Measurements from ENCODE around the gene MGAT4D. TPM values are rescaled to one million over a fixed set of nuclear protein-coding genes. Genes with fewer than 3 reads are reported as not detected.
"Not testable (repeated sequence)": the region's sequence is repeated elsewhere in the genome, so short reads cannot be mapped to it uniquely, and the experiment has no call there.

Gene MGAT4D
- total and polyA plus RNA-seq, 2 experiments from 2014 or later: not detected

- peaks cover 4% of the 10 kb centered on the region; the same call in 1 of the 2 replicates for H3F3A ChIP-seq (ENCODE audit: insufficient read depth)
- no peaks in the 10 kb centered on the region for H3K4me1 ChIP-seq (ENCODE audit: insufficient read depth)
- no peaks in the 10 kb centered on the region for H3K27me3 ChIP-seq (replicated peaks; ENCODE audit: insufficient read depth)
- peaks cover 28% of the 10 kb centered on the region for H3K79me2 ChIP-seq (ENCODE audit: insufficient read depth)
- peak overlapping the region; percentile 80 for H3K4me3 ChIP-seq
- H3K9ac ChIP-seq: peak overlapping the region; percentile 58
- H3K9me2 ChIP-seq (ENCODE audit: insufficient read depth): no peaks in the 10 kb centered on the region
- TF ChIP-seq EZH2phosphoT487 (IDR thresholded peaks at IDR 0.05; ENCODE audit: insufficient read depth, low read depth): no peak
- TF ChIP-seq EZH2 (IDR thresholded peaks at IDR 0.05; ENCODE audit: insufficient read depth, poor library complexity, severe bottlenecking): no peak
- H3K27ac ChIP-seq: peak overlapping the region; percentile 23
- H3K9me3 ChIP-seq (ENCODE audit: low read depth): no peaks in the 10 kb centered on the region
- H4K20me1 ChIP-seq (ENCODE audit: insufficient read depth): no peaks in the 10 kb centered on the region
- H2AFZ ChIP-seq: peak overlapping the region; percentile 97
- peaks cover 7% of the 10 kb centered on the region; the same call in 1 of the 2 replicates for H3K36me3 ChIP-seq (ENCODE audit: low read depth)
- no peak for DNase-seq
- WGBS, 2 experiments (ENCODE audit: low coverage in 1 of 2, low lambda C conversion rate in 2 of 2, missing lambda C conversion rate in 2 of 2): 4 to 5% methylated on average over 8 of the region's 8 CpGs
- in situ Hi-C loops (cut with MboI): no loop called here
- peak overlapping the region; percentile 90 for H3K4me2 ChIP-seq (ENCODE audit: unreplicated experiment)
Measured at GRCh38 chr4:140523370-140523856, 25.3 kb upstream of the MGAT4D start.

- H3K4me1 ChIP-seq (ENCODE audit: insufficient read depth): no peaks in the 10 kb centered on the region
- no peak overlapping the region for H3K9ac ChIP-seq
- H3K4me2 ChIP-seq (ENCODE audit: unreplicated experiment): no peak overlapping the region
- H2AFZ ChIP-seq: no peak overlapping the region
- H4K20me1 ChIP-seq (ENCODE audit: insufficient read depth): no peaks in the 10 kb centered on the region
- H3K4me3 ChIP-seq: no peak overlapping the region
- H3F3A ChIP-seq (ENCODE audit: insufficient read depth): no peaks in the 10 kb centered on the region
- H3K27me3 ChIP-seq (replicated peaks; ENCODE audit: insufficient read depth): peaks cover 6% of the 10 kb centered on the region
- in situ Hi-C loops (cut with MboI): no loop called here
- no peaks in the 10 kb centered on the region for H3K9me2 ChIP-seq (ENCODE audit: insufficient read depth)
- no peaks in the 10 kb centered on the region for H3K79me2 ChIP-seq (ENCODE audit: insufficient read depth)
- DNase-seq: no peak
- TF ChIP-seq EZH2 (IDR thresholded peaks at IDR 0.05; ENCODE audit: insufficient read depth, poor library complexity, severe bottlenecking): no peak
- TF ChIP-seq EZH2phosphoT487 (IDR thresholded peaks at IDR 0.05; ENCODE audit: insufficient read depth, low read depth): no peak
- 0% methylated on average over 1 of the region's 1 CpG for WGBS, 2 experiments (ENCODE audit: low coverage in 1 of 2, low lambda C conversion rate in 2 of 2, missing lambda C conversion rate in 2 of 2)
- H3K27ac ChIP-seq: no peak overlapping the region
- no peaks in the 10 kb centered on the region for H3K36me3 ChIP-seq (ENCODE audit: low read depth)
- no peaks in the 10 kb centered on the region for H3K9me3 ChIP-seq (ENCODE audit: low read depth)
Measured at GRCh38 chr4:140515423-140515822, 17.3 kb upstream of the MGAT4D start.

- H3K9me3 ChIP-seq (ENCODE audit: low read depth); H3K36me3 ChIP-seq (ENCODE audit: low read depth); H2AFZ ChIP-seq; H3F3A ChIP-seq (ENCODE audit: insufficient read depth); H3K4me1 ChIP-seq (ENCODE audit: insufficient read depth); H3K9me2 ChIP-seq (ENCODE audit: insufficient read depth); H3K9ac ChIP-seq; H4K20me1 ChIP-seq (ENCODE audit: insufficient read depth); H3K27ac ChIP-seq; H3K4me3 ChIP-seq; H3K79me2 ChIP-seq (ENCODE audit: insufficient read depth); H3K4me2 ChIP-seq (ENCODE audit: unreplicated experiment); DNase-seq; in situ Hi-C loops (cut with MboI): not testable (repeated sequence)
- 52 to 62% methylated on average over 5 of the region's 5 CpGs for WGBS, 2 experiments (ENCODE audit: low coverage in 1 of 2, low lambda C conversion rate in 2 of 2, missing lambda C conversion rate in 2 of 2)
- H3K27me3 ChIP-seq (replicated peaks; ENCODE audit: insufficient read depth): peaks cover 14% of the 10 kb centered on the region
Measured at GRCh38 chr4:140513765-140514164, 15.7 kb upstream of the MGAT4D start.

GRCh38 chr4:140504261-140504660 is 6.2 kb upstream of the MGAT4D start:
- H3K9me3 ChIP-seq (ENCODE audit: low read depth): no peaks in the 10 kb centered on the region
- in situ Hi-C loops (cut with MboI): no loop called here
- H3K9ac ChIP-seq: no peak overlapping the region
- DNase-seq: peak; percentile 3
- H3K79me2 ChIP-seq (ENCODE audit: insufficient read depth): no peaks in the 10 kb centered on the region
- H3K9me2 ChIP-seq (ENCODE audit: insufficient read depth): no peaks in the 10 kb centered on the region
- no peak overlapping the region for H3K4me3 ChIP-seq
- H3K4me1 ChIP-seq (ENCODE audit: insufficient read depth): no peaks in the 10 kb centered on the region
- TF ChIP-seq EZH2 (IDR thresholded peaks at IDR 0.05; ENCODE audit: insufficient read depth, poor library complexity, severe bottlenecking) (no peak), EZH2phosphoT487 (IDR thresholded peaks at IDR 0.05; ENCODE audit: insufficient read depth, low read depth) (no peak)
- H3K27me3 ChIP-seq (replicated peaks; ENCODE audit: insufficient read depth): peaks cover 54% of the 10 kb centered on the region
- H3K36me3 ChIP-seq (ENCODE audit: low read depth): no peaks in the 10 kb centered on the region
- H3F3A ChIP-seq (ENCODE audit: insufficient read depth): no peaks in the 10 kb centered on the region
- H4K20me1 ChIP-seq (ENCODE audit: insufficient read depth): no peaks in the 10 kb centered on the region
- H3K27ac ChIP-seq: no peak overlapping the region
- H2AFZ ChIP-seq: no peak overlapping the region
- H3K4me2 ChIP-seq (ENCODE audit: unreplicated experiment): no peak overlapping the region

- Histone ChIP-seq H3K4me3 (no peak overlapping the region), H3K4me2 (ENCODE audit: unreplicated experiment) (no peak overlapping the region), H3F3A (ENCODE audit: insufficient read depth) (no peaks in the 10 kb centered on the region), H2AFZ (no peak overlapping the region), H3K27me3 (replicated peaks; ENCODE audit: insufficient read depth) (peaks cover 86% of the 10 kb centered on the region), H3K36me3 (ENCODE audit: low read depth) (no peaks in the 10 kb centered on the region), H3K79me2 (ENCODE audit: insufficient read depth) (no peaks in the 10 kb centered on the region), H4K20me1 (ENCODE audit: insufficient read depth) (no peaks in the 10 kb centered on the region), H3K27ac (no peak overlapping the region), H3K9ac (no peak overlapping the region), H3K4me1 (ENCODE audit: insufficient read depth) (no peaks in the 10 kb centered on the region), H3K9me3 (ENCODE audit: low read depth) (no peaks in the 10 kb centered on the region), H3K9me2 (ENCODE audit: insufficient read depth) (no peaks in the 10 kb centered on the region)
- in situ Hi-C loops (cut with MboI): no loop called here
- TF ChIP-seq EZH2 (IDR thresholded peaks at IDR 0.05; ENCODE audit: insufficient read depth, poor library complexity, severe bottlenecking) (no peak), EZH2phosphoT487 (IDR thresholded peaks at IDR 0.05; ENCODE audit: insufficient read depth, low read depth) (no peak)
- 36 to 50% methylated on average over 4 of the region's 4 CpGs for WGBS, 2 experiments (ENCODE audit: low coverage in 1 of 2, low lambda C conversion rate in 2 of 2, missing lambda C conversion rate in 2 of 2)
- DNase-seq: no peak
Measured at GRCh38 chr4:140499391-140499790, 1.3 kb upstream of the MGAT4D start.

Measured in GM23248 (cell line).